Measurements from ENCODE around the gene ASCL2. TPM values are rescaled to one million over a fixed set of nuclear protein-coding genes. Genes with fewer than 3 reads are reported as not detected.

Gene ASCL2
- total and polyA plus RNA-seq, 10 of the 15 experiments (the other 5 are each of a cell fraction or from before 2014, with no cell fraction given): not detected

DNA sequence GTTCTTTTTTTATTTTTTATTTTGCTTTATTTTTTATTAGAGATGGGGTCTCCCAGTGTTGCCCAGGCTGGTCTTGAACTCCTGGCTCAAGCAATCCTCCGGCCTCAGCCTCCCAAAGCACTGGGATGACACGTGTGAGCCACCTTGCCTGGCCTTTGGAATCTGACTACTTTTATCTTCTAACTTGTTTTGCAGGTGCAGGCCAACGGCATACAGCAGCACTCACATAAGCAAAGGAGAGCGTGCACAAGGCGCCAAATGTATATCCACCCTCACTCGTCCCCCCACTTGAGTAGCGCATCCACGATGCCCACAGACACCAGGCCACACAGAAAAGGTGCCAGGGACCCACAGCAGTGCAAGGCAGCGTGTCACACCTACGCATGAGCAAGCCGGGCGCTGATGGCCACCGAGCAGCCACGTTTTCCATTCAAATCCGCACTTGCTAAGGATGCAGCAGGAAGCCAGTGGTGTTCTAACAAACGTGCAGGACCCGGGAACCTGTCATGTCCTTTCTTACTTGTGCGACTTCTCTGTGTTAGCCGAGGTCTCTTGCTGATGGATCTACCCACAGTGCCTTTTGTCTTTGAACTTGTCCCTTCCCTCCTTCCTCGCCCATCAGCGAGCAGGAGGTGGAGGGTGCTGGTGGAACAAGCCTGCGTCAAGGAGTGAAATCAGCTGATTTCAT is 5.9 kb downstream of the ASCL2 start:
- ChIA-PET SMC1A (ENCODE audit: uncharacterized antibody, unreplicated experiment) (no interaction called here), RAD21 (ENCODE audit: unreplicated experiment) (no interaction called here), CTCF (no interaction called here), POLR2A (no interaction called here)
- H3K27me3 ChIP-seq (replicated peaks in 1 of 2; ENCODE audit: control insufficient read depth in 2 of 2, insufficient read depth in 2 of 2, low read length in 1 of 2): no peaks in the 10 kb centered on the region; a peak in 1 of 4 replicates
- H3K9ac ChIP-seq (ENCODE audit: control insufficient read depth, insufficient read depth, low read length): no peak overlapping the region
- H3K9me3 ChIP-seq (replicated peaks; ENCODE audit: control insufficient read depth, insufficient read depth, low read length): no peaks in the 10 kb centered on the region; the same call in 2 of the 3 replicates
- H3K4me1 ChIP-seq (ENCODE audit: control insufficient read depth, insufficient read depth, low read length): peaks cover 15% of the 10 kb centered on the region
- H3K27ac ChIP-seq (ENCODE audit: control insufficient read depth, insufficient read depth): no peak overlapping the region
- no peak overlapping the region for H3K4me3 ChIP-seq
- DNase-seq (ENCODE audit: low read depth, low spot score) (no peak), ATAC-seq (no peak), FAIRE-seq (no peak)
- in situ Hi-C loops (cut with MboI): no loop called here
- WGBS (ENCODE audit: insufficient coverage, insufficient replicate concordance, low lambda C conversion rate, missing lambda C conversion rate): 67% methylated on average over 22 of the region's 22 CpGs
- H2AFZ ChIP-seq (ENCODE audit: control insufficient read depth, low read depth, low read length): no peak overlapping the region
- H3K36me3 ChIP-seq (ENCODE audit: control insufficient read depth in 2 of 2, insufficient read depth in 2 of 2, low read length in 1 of 2): no peaks in the 10 kb centered on the region
- H4K20me1 ChIP-seq (ENCODE audit: control insufficient read depth, insufficient read depth): no peaks in the 10 kb centered on the region
- BruUV-seq (replicated peaks): no TSS peak
- H3K79me2 ChIP-seq (ENCODE audit: control insufficient read depth, insufficient read depth, low read length): no peaks in the 10 kb centered on the region
- no peak overlapping the region for H3K4me2 ChIP-seq (ENCODE audit: control insufficient read depth, insufficient read depth)
- intact Hi-C loops (cut with micrococcal nuclease; ENCODE audit: unreplicated experiment): no loop called here
- no peak for TF ChIP-seq SIX5 (IDR thresholded peaks at IDR 0.05; ENCODE audit: low read depth, low read length, severe bottlenecking)
- TF ChIP-seq ASH2L (IDR thresholded peaks at IDR 0.05; ENCODE audit: borderline replicate concordance, low read depth): no peak
- no peak for TF ChIP-seq SMC3 (IDR thresholded peaks at IDR 0.05; ENCODE audit: borderline replicate concordance, low read length)
- TF ChIP-seq, protein P1, sequence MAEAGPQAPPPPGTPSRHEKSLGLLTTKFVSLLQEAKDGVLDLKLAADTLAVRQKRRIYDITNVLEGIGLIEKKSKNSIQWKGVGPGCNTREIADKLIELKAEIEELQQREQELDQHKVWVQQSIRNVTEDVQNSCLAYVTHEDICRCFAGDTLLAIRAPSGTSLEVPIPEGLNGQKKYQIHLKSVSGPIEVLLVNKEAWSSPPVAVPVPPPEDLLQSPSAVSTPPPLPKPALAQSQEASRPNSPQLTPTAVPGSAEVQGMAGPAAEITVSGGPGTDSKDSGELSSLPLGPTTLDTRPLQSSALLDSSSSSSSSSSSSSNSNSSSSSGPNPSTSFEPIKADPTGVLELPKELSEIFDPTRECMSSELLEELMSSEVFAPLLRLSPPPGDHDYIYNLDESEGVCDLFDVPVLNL (IDR thresholded peaks at IDR 0.05; ENCODE audit: low read depth, low read length): no peak
- TF ChIP-seq SUPT20H (IDR thresholded peaks at IDR 0.05; ENCODE audit: borderline replicate concordance, control insufficient read depth, low read depth, low read length): no peak
- TF ChIP-seq, protein P2, sequence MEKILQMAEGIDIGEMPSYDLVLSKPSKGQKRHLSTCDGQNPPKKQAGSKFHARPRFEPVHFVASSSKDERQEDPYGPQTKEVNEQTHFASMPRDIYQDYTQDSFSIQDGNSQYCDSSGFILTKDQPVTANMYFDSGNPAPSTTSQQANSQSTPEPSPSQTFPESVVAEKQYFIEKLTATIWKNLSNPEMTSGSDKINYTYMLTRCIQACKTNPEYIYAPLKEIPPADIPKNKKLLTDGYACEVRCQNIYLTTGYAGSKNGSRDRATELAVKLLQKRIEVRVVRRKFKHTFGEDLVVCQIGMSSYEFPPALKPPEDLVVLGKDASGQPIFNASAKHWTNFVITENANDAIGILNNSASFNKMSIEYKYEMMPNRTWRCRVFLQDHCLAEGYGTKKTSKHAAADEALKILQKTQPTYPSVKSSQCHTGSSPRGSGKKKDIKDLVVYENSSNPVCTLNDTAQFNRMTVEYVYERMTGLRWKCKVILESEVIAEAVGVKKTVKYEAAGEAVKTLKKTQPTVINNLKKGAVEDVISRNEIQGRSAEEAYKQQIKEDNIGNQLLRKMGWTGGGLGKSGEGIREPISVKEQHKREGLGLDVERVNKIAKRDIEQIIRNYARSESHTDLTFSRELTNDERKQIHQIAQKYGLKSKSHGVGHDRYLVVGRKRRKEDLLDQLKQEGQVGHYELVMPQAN (conservative IDR thresholded peaks at IDR 0.05): no peak
- TF ChIP-seq, protein P3, sequence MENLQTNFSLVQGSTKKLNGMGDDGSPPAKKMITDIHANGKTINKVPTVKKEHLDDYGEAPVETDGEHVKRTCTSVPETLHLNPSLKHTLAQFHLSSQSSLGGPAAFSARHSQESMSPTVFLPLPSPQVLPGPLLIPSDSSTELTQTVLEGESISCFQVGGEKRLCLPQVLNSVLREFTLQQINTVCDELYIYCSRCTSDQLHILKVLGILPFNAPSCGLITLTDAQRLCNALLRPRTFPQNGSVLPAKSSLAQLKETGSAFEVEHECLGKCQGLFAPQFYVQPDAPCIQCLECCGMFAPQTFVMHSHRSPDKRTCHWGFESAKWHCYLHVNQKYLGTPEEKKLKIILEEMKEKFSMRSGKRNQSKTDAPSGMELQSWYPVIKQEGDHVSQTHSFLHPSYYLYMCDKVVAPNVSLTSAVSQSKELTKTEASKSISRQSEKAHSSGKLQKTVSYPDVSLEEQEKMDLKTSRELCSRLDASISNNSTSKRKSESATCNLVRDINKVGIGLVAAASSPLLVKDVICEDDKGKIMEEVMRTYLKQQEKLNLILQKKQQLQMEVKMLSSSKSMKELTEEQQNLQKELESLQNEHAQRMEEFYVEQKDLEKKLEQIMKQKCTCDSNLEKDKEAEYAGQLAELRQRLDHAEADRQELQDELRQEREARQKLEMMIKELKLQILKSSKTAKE (IDR thresholded peaks at IDR 0.05; ENCODE audit: low read depth, poor library complexity, severe bottlenecking): no peak
- no peak for TF ChIP-seq CBFB (IDR thresholded peaks at IDR 0.05; ENCODE audit: low read depth)
- TF ChIP-seq KDM1A (IDR thresholded peaks at IDR 0.05; ENCODE audit: borderline replicate concordance): no peak
- no peak for TF ChIP-seq NR2F1 (conservative IDR thresholded peaks at IDR 0.05)
- TF ChIP-seq YBX1 (IDR thresholded peaks at IDR 0.05): no peak
- TF ChIP-seq NFIC (IDR thresholded peaks at IDR 0.05; ENCODE audit: low read depth, low read length): no peak
- no peak for TF ChIP-seq SMAD5 (IDR thresholded peaks at IDR 0.05; ENCODE audit: low read depth)
- TF ChIP-seq MTA3 (IDR thresholded peaks at IDR 0.05; ENCODE audit: borderline replicate concordance, low read length): no peak
- TF ChIP-seq FOXM1 (IDR thresholded peaks at IDR 0.05; ENCODE audit: low read depth, low read length): no peak
- TF ChIP-seq, protein P4, sequence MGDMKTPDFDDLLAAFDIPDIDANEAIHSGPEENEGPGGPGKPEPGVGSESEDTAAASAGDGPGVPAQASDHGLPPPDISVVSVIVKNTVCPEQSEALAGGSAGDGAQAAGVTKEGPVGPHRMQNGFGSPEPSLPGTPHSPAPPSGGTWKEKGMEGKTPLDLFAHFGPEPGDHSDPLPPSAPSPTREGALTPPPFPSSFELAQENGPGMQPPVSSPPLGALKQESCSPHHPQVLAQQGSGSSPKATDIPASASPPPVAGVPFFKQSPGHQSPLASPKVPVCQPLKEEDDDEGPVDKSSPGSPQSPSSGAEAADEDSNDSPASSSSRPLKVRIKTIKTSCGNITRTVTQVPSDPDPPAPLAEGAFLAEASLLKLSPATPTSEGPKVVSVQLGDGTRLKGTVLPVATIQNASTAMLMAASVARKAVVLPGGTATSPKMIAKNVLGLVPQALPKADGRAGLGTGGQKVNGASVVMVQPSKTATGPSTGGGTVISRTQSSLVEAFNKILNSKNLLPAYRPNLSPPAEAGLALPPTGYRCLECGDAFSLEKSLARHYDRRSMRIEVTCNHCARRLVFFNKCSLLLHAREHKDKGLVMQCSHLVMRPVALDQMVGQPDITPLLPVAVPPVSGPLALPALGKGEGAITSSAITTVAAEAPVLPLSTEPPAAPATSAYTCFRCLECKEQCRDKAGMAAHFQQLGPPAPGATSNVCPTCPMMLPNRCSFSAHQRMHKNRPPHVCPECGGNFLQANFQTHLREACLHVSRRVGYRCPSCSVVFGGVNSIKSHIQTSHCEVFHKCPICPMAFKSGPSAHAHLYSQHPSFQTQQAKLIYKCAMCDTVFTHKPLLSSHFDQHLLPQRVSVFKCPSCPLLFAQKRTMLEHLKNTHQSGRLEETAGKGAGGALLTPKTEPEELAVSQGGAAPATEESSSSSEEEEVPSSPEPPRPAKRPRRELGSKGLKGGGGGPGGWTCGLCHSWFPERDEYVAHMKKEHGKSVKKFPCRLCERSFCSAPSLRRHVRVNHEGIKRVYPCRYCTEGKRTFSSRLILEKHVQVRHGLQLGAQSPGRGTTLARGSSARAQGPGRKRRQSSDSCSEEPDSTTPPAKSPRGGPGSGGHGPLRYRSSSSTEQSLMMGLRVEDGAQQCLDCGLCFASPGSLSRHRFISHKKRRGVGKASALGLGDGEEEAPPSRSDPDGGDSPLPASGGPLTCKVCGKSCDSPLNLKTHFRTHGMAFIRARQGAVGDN (IDR thresholded peaks at IDR 0.05): no peak
